Fibroblast of skin of right biceps (primary cell): ENCODE data around the gene NTM.

Source experiments
- DNase-seq: peaks from one replicate; pipeline ENCODE4 v3.0.0-alpha.2; 2013

The NTM gene

GRCh38 chr11:131880976-131881375 is 510.6 kb downstream of the NTM start:
- DNase-seq = no peak

- DNase-seq = no peak
Measured at GRCh38 chr11:131883332-131883731, 512.9 kb downstream of the NTM start.

GRCh38 chr11:131884461-131885073 is 514.2 kb downstream of the NTM start:
- DNase-seq = no peak

GRCh38 chr11:131885431-131885830 is 515.0 kb downstream of the NTM start:
- DNase-seq = no peak

GRCh38 chr11:131886201-131886600 is 515.8 kb downstream of the NTM start:
- DNase-seq = peak; percentile 70

- peak; percentile 97 for DNase-seq
Measured at GRCh38 chr11:131888230-131888855, 517.9 kb downstream of the NTM start.

- peak; percentile 95 for DNase-seq
Measured at GRCh38 chr11:131889146-131889577, 518.7 kb downstream of the NTM start.

GRCh38 chr11:131889760-131890581 is 519.6 kb downstream of the NTM start:
- peak; percentile 67 for DNase-seq

GRCh38 chr11:131893103-131893890 is 522.9 kb downstream of the NTM start:
- no peak for DNase-seq

- DNase-seq = no peak
Measured at GRCh38 chr11:131893988-131894387, 523.6 kb downstream of the NTM start.

- DNase-seq = no peak
Measured at GRCh38 chr11:131894615-131895544, 524.5 kb downstream of the NTM start.

GRCh38 chr11:131895865-131896264 is 525.5 kb downstream of the NTM start:
- no peak for DNase-seq

GRCh38 chr11:131896978-131897615 is 526.7 kb downstream of the NTM start:
- DNase-seq = no peak

GRCh38 chr11:131897956-131898355 is 527.5 kb downstream of the NTM start:
- DNase-seq = peak; percentile 74

- no peak for DNase-seq
Measured at GRCh38 chr11:131898949-131899348, 528.5 kb downstream of the NTM start.

GRCh38 chr11:131899950-131900580 is 529.6 kb downstream of the NTM start:
- DNase-seq = no peak

- no peak for DNase-seq
Measured at GRCh38 chr11:131902421-131902820, 532.0 kb downstream of the NTM start.

- DNase-seq = no peak
Measured at GRCh38 chr11:131903074-131903473, 532.7 kb downstream of the NTM start.

- DNase-seq = peak; percentile 67
Measured at GRCh38 chr11:131904756-131905155, 534.3 kb downstream of the NTM start.

GRCh38 chr11:131906963-131907362 is 536.5 kb downstream of the NTM start:
- peak; percentile 47 for DNase-seq

- DNase-seq = no peak
Measured at GRCh38 chr11:131907371-131907770, 537.0 kb downstream of the NTM start.
